Stimulated activated CD8-positive, alpha-beta memory T cell treated with anti-CD3 and anti-CD28 coated beads, Interleukin-15, amount 100 ng/mL, for 1 hour (primary cell): ENCODE data around the gene HSPA1B.
"Not testable (repeated sequence)": the region's sequence is repeated elsewhere in the genome, so short reads cannot be mapped to it uniquely, and the experiment has no call there.

ENCODE experiments used
- DNase-seq: peaks from one replicate; pipeline ENCODE4 v3.0.0-alpha.2; 2020; ENCODE audit warnings: low read depth

HSPA1B gene

GRCh38 chr6:31827286-31828079 is at the start of gene HSPA1B:
Gene HSPA1B (plus strand): TSS chr6:31827738. CDS start chr6:31827951, 213 bp downstream.
- DNase-seq = peak; percentile 81

- no peak for DNase-seq
These were observed 49.3 kb upstream of the HSPA1B start for GRCh38 chr6:31778193-31778592.

GRCh38 chr6:31778999-31779885 is 48.3 kb upstream of the HSPA1B start:
- DNase-seq = no peak

- DNase-seq = no peak
These were observed 47.6 kb upstream of the HSPA1B start for GRCh38 chr6:31779908-31780307.

GRCh38 chr6:31780507-31781243 is 46.9 kb upstream of the HSPA1B start:
- no peak for DNase-seq

GRCh38 chr6:31781244-31782125 is 46.1 kb upstream of the HSPA1B start:
- no peak for DNase-seq

- no peak for DNase-seq
These were observed 45.2 kb upstream of the HSPA1B start for GRCh38 chr6:31782126-31782855.

- DNase-seq = no peak
These were observed 43.2 kb upstream of the HSPA1B start for GRCh38 chr6:31784098-31784925.

GRCh38 chr6:31785475-31785874 is 42.1 kb upstream of the HSPA1B start:
- DNase-seq = no peak

GRCh38 chr6:31791324-31792089 is 36.0 kb upstream of the HSPA1B start:
- DNase-seq = no peak

- DNase-seq = no peak
These were observed 35.5 kb upstream of the HSPA1B start for GRCh38 chr6:31792090-31792374.

- DNase-seq = no peak
These were observed 34.8 kb upstream of the HSPA1B start for GRCh38 chr6:31792761-31793171.

- not testable (repeated sequence) for DNase-seq
These were observed 33.7 kb upstream of the HSPA1B start for GRCh38 chr6:31793927-31794245.

- DNase-seq = no peak
These were observed 33.2 kb upstream of the HSPA1B start for GRCh38 chr6:31794294-31794865.

- DNase-seq = no peak
These were observed 32.5 kb upstream of the HSPA1B start for GRCh38 chr6:31794866-31795615.

- DNase-seq = peak; percentile 63
These were observed 31.8 kb upstream of the HSPA1B start, which contains the start of gene VARS1 for GRCh38 chr6:31795616-31796298. Gene VARS1 (minus strand): TSS chr6:31795752. CDS start chr6:31795217, 535 bp downstream.

- DNase-seq = no peak
These were observed 30.5 kb upstream of the HSPA1B start for GRCh38 chr6:31796993-31797385.

GRCh38 chr6:31797588-31797987 is 29.9 kb upstream of the HSPA1B start:
- no peak for DNase-seq
